HG03575 (cell line): Measurements from ENCODE around the gene DOCK1.

Experiments
- ATAC-seq: cut with Tn5 transposase; IDR thresholded peaks from one replicate; pipeline ENCODE4 v1.9.1; 2021; ENCODE audit not compliant: unreplicated experiment, insufficient number of reproducible peaks, low FRiP score; ENCODE audit errors: extremely low read depth

DOCK1 gene

GRCh38 chr10:127146661-127147060 lies 241.4 kb downstream of the DOCK1 start:
- no peak for ATAC-seq

GRCh38 chr10:127148066-127148932 lies 243.1 kb downstream of the DOCK1 start:
- no peak for ATAC-seq

GRCh38 chr10:127148933-127149220 lies 243.6 kb downstream of the DOCK1 start:
- no peak for ATAC-seq

- ATAC-seq: no peak
These were observed 244.4 kb downstream of the DOCK1 start for GRCh38 chr10:127149501-127150081.

- no peak for ATAC-seq
These were observed 244.9 kb downstream of the DOCK1 start for GRCh38 chr10:127150136-127150535.

- ATAC-seq: no peak
These were observed 246.3 kb downstream of the DOCK1 start for GRCh38 chr10:127151541-127151940.

GRCh38 chr10:127151981-127152699 lies 246.9 kb downstream of the DOCK1 start:
- no peak for ATAC-seq

- no peak for ATAC-seq
These were observed 248.0 kb downstream of the DOCK1 start for GRCh38 chr10:127153181-127153580.

GRCh38 chr10:127154831-127155620 lies 249.8 kb downstream of the DOCK1 start:
- ATAC-seq: no peak

GRCh38 chr10:127157089-127157488 lies 251.9 kb downstream of the DOCK1 start:
- ATAC-seq: no peak

GRCh38 chr10:127157506-127158200 lies 252.4 kb downstream of the DOCK1 start:
- ATAC-seq: no peak

- ATAC-seq: no peak
These were observed 253.4 kb downstream of the DOCK1 start for GRCh38 chr10:127158662-127159061.

GRCh38 chr10:127159648-127160245 lies 254.5 kb downstream of the DOCK1 start:
- no peak for ATAC-seq

- no peak for ATAC-seq
These were observed 256.3 kb downstream of the DOCK1 start for GRCh38 chr10:127161482-127161881.

GRCh38 chr10:127162841-127163240 lies 257.6 kb downstream of the DOCK1 start:
- ATAC-seq: no peak

GRCh38 chr10:127168261-127168660 lies 263.0 kb downstream of the DOCK1 start:
- ATAC-seq: no peak

- no peak for ATAC-seq
These were observed 269.6 kb downstream of the DOCK1 start for GRCh38 chr10:127174866-127175265.

- no peak for ATAC-seq
These were observed 270.3 kb downstream of the DOCK1 start for GRCh38 chr10:127175357-127176110.
